Kidney epithelial cell (primary cell): Measurements from ENCODE around the gene NRDC. TPM values are rescaled to one million over a fixed set of nuclear protein-coding genes. Genes with fewer than 3 reads are reported as not detected.
A peak's percentile ranks its signal among the peaks of the same experiment; 100 is the strongest.

ENCODE experiments used
- DNase-seq: peaks from one replicate; pipeline ENCODE4 v3.0.0-alpha.2; 2010; ENCODE audit warnings: low read depth
- H3K27me3 ChIP-seq: 2 replicates; pipeline ENCODE4 v1.6.0; 2011; ENCODE audit warnings: low read length; ENCODE audit not compliant: control insufficient read depth, insufficient read depth
- H3K36me3 ChIP-seq: 2 replicates; pipeline ENCODE4 v1.5.1; 2011; ENCODE audit warnings: low read length; ENCODE audit not compliant: control insufficient read depth, insufficient read depth
- H3K4me3 ChIP-seq: 2 replicates; pipeline ENCODE4 v1.5.1; 2011; ENCODE audit warnings: low read depth, mild to moderate bottlenecking, control low read depth, low read length
- CTCF ChIP-seq: IDR thresholded peaks from 2 replicates; pipeline ENCODE4 v1.5.1; 2011; ENCODE audit warnings: mild to moderate bottlenecking, moderate library complexity, low read length, control low read depth, inconsistent platforms; ENCODE audit not compliant: insufficient read depth, poor library complexity, severe bottlenecking
- total RNA-seq: library from RNA; depleted of rRNA; stranded (reverse); fragments of >200 nt; gene quantifications from 2 replicates; pipeline ENCODE4 v1.2.3, GENCODE V29; 2015

NRDC gene
- total RNA-seq, 1 donor from 2014 or later = 62.2 TPM

- DNase-seq = no peak
- H3K4me3 ChIP-seq = no peak overlapping the region
- H3K27me3 ChIP-seq = no peaks in the 10 kb centered on the region
- peaks cover 3% of the 10 kb centered on the region for H3K36me3 ChIP-seq
- no peak for TF ChIP-seq CTCF
These were observed 89.6 kb downstream of the NRDC start for GRCh38 chr1:51788938-51789337.

- H3K4me3 ChIP-seq = no peak overlapping the region
- H3K36me3 ChIP-seq = peaks cover 3% of the 10 kb centered on the region
- no peak for TF ChIP-seq CTCF
- no peaks in the 10 kb centered on the region for H3K27me3 ChIP-seq
- no peak for DNase-seq
These were observed 93.5 kb downstream of the NRDC start for GRCh38 chr1:51784997-51785421.

GRCh38 chr1:51780927-51781326 lies 97.6 kb downstream of the NRDC start:
- H3K27me3 ChIP-seq = no peaks in the 10 kb centered on the region
- DNase-seq = no peak
- H3K36me3 ChIP-seq = peaks cover 3% of the 10 kb centered on the region
- no peak overlapping the region for H3K4me3 ChIP-seq
- no peak for TF ChIP-seq CTCF

- TF ChIP-seq CTCF = no peak
- no peaks in the 10 kb centered on the region for H3K27me3 ChIP-seq
- no peaks in the 10 kb centered on the region for H3K36me3 ChIP-seq
- no peak overlapping the region for H3K4me3 ChIP-seq
- no peak for DNase-seq
These were observed 102.1 kb downstream of the NRDC start for GRCh38 chr1:51776408-51776807.

GRCh38 chr1:51768971-51769588 lies 109.4 kb downstream of the NRDC start:
- no peaks in the 10 kb centered on the region for H3K27me3 ChIP-seq
- peak; percentile 77 for TF ChIP-seq CTCF
- no peaks in the 10 kb centered on the region for H3K36me3 ChIP-seq
- DNase-seq = no peak
- no peak overlapping the region for H3K4me3 ChIP-seq

- Histone ChIP-seq H3K27me3 (no peaks in the 10 kb centered on the region), H3K4me3 (no peak overlapping the region), H3K36me3 (no peaks in the 10 kb centered on the region)
- no peak for TF ChIP-seq CTCF
- DNase-seq = no peak
These were observed 117.2 kb downstream of the NRDC start for GRCh38 chr1:51761351-51761750.
